Activated CD8-positive, alpha-beta memory T cell treated with anti-CD3 and anti-CD28 coated beads for 1 hour (primary cell): Measurements from ENCODE around the gene MAP2K5.
"Not testable (repeated sequence)": the region's sequence is repeated elsewhere in the genome, so short reads cannot be mapped to it uniquely, and the experiment has no call there.

Experiments
- DNase-seq, 2 donors: peaks; one replicate each; pipeline ENCODE4 v3.0.0-alpha.2; 2020; ENCODE audit warnings: low read depth in 1 of 2; ENCODE audit errors: extremely low read depth in 1 of 2

MAP2K5 gene

DNA sequence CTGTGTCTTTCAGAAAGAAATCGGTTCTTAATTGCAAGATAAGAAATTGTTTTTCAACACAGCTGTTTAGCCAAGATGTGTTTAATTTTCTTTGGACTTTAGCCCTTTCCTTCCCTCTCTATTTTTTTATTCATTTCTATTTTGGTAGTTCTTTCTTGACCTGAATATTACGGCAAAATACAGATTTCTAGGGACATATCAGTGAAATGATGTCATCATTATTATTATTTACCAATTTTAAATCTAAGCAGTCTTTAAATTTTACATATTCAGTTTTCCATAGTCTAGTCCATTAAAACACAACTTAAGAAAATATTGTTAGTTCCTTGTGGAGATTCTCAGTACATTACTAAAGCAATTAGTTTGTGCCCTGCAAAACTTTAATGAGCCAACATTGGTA lies 104.3 kb downstream of the MAP2K5 start:
- no peak for DNase-seq

DNA sequence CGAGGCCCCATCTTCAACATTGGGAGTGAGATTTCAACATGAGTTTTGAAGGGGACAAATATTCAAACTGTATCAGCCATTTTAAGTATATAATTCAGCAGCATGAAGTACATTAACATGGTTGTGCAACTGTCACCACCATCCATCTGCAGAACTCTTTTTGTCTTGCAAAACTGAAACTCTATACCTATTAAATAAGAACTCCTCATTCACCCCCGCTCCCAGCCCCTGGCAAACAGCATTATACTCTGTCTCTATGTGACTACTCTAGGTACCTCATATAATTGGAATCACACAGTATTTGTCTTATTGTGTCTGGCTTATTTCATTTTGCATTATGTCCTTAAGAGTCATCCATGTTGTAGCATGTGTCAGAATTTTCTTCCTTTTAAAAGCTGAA lies 110.1 kb downstream of the MAP2K5 start:
- no peak for DNase-seq

DNA sequence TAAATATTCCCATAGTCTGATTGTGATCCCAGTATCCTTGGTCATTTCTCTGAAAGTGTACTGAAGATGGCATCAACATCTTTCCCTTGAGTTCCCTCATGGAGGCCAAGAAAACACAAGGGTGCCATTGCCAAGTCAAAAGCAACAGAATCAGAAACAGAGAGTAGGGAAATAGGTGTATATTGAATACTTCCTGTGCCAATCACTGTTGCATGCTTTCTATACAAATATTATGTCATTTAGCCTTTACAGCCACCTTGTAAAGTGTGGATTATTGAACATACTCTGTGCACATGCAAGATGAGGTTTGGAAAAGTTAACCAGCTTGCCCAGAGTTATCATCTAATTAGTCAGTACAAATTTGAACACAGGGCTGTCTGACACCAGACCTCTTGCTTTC lies 117.9 kb downstream of the MAP2K5 start:
- no peak for DNase-seq

DNA sequence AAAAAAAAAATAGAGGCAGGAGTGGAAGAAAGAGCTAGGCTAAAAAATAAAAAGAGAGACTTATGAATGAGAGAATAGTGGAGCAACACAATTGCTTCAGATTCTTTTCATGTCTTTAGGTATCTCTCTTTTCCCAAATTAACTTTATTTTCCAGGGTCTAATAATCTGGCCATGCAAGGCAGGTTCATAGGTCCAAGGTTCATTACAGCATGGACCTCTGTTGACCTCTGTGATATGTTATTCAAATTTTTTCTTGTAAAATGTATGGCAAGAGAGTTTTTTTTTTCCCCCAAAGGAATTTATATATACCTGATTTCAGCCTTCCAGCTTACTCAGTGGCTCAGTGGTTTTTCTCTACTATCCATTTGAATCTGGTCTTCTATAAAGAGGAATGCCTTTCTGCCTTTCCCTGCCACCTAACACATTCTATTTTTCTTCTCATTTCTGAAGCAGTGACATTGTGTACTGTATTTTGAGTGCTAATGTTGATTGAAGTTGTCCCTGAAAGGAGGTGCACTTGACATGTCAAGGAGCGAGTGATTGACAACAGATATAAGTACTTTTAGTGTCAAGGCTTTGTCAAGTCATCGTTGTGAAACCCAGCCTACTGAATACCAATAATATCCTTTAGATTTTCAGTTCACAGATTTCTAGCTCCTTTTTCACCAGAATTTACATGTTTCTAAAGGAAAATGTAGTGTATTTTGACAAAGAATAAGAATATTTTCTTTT lies 118.5 kb downstream of the MAP2K5 start:
- no peak for DNase-seq

DNA sequence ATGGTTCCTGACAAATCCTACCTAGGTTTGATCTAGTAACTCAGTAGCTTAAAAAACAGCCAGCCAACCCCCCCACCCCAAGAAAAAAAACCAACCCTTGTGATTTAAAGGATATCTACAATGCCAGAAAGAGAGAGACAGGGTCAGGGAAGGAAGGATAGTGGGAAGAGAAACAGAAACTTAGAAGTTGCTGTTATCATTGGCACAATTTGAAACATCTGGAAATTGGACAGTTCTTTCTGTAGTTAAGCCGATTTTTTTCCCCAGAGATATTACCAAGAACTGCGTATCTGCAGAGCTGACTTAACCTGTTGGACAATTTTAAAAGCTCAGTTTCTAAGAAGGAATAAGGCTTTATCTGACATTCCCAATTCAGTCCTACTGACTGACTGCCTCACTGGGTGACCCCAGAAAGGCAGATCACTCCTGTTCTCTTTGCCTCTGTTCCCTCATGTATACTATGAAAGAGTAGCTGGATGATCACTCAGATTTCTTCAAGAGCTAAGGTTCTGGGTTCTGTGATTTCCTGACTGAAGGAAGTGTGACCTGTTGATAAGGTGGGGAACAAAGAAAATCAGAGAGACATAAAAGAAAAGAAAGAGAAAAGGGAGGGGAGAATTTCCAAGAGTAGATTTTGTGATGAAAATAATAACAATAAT lies 128.3 kb downstream of the MAP2K5 start:
- DNase-seq = no peak

DNA sequence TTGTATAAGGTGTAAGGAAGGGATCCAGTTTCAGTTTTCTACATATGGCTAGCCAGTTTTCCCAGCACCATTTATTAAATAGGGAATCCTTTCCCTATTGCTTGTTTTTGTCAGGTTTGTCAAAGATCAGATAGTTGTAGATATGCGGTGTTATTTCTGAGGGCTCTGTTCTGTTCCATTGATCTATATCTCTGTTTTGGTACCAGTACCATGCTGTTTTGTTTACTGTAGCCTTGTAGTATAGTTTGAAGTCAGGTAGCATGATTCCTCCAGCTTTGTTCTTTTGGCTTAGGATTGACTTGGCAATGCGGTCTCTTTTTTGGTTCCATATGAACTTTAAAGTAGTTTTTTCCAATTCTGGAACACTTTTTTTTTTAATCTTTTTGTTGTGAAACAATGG lies 130.3 kb downstream of the MAP2K5 start:
- DNase-seq = not testable (repeated sequence)

DNA sequence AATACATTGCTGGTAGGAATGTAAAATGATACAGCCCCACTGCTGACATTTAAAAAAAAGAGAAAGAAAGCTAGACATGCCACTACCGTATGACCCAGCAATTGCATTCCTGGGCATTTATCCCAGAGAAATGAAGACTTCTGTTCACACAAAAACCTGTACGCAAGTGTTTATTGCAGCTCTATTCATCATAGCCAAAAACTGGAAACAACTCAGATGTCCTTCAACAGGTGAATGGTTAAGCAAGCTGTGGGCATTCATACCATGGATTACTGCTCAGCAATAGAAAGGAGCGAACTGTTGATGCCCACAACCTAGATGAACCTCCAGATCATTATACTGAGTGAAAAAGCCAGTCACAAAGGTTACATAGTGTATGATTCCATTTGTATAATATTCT lies 132.5 kb downstream of the MAP2K5 start:
- DNase-seq = no peak

DNA sequence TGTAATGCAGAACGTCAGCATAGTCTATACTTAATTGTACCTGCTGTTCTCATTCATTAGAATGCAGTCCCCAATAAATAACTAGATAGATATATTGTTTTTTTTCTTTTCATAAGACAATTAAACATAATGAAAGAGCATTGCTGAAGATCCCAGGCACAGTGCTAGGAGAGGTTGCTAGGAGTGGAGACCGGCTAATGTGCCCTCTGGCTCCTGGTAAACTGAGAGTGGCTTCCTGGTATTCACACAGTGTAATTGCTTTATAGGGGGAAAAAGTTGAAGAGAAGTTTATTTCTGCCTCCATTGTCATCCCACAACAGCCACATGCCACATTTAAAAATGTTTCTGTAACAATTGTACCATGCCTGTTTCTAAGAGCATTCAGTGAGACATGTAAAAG lies 135.6 kb downstream of the MAP2K5 start:
- no peak for DNase-seq

DNA sequence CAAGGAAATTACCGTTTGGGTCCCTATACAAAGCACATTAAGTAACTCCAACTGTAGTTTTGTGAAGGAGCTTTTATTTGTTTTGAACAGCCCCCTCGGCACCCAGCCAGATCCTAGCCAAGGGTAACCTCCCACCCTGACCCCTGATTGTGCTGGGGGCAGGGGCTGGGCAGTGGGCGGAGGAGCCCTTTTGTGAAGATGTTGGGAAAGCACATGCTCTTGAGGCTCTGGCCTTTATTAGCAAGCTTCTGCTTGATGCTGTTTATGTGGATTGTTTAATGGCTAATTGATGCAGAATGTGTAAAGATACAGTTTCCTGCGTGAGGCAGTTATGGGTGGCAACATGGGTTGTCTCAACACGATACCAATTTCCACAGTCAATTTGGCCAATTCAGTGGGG lies 136.5 kb downstream of the MAP2K5 start:
- DNase-seq = no peak

DNA sequence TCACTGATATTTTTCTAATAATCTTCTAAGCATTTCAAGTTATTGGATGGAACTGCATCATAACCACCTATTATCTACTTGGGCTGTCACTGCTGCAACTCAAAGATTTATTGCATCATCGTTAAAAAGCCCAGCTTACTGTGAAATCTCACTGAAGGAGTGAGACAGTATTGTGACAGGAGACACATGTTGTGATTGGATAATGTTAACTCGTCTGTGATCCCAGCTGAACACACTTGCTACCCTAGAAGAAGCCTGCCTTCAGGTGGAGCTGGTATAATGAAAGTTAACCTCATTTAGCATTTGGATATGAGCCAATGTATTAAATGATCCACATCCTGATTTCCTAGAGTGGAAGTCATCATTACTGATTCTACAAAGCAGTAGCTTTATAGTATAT lies 138.1 kb downstream of the MAP2K5 start:
- DNase-seq = no peak

DNA sequence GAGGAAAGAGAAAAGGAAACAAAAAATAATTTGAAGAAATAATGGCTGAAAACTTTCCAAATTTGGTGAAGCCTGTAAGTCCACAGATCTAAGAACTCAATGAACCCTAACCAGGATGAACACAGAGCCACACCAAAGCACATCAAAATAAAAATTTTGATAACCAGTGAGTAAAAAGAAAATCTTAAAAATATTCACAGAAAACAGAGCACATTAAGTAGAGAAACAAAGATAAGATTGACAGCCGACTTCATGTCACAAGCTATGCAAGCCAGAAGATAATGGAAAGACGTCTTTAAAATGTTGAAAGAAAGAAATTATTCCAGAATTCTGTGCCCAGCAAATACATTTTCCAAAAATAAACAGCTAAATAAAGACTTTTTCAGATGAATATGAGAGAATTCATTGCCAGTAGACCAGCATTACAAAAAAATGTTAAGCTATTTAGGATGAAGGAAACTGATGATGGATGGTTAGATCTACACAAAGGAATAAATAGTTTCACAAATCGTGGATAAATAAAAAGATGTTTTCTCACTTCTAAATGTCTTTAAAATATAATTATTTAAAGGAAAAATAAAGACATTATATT lies 142.6 kb downstream of the MAP2K5 start:
- DNase-seq = no peak

DNA sequence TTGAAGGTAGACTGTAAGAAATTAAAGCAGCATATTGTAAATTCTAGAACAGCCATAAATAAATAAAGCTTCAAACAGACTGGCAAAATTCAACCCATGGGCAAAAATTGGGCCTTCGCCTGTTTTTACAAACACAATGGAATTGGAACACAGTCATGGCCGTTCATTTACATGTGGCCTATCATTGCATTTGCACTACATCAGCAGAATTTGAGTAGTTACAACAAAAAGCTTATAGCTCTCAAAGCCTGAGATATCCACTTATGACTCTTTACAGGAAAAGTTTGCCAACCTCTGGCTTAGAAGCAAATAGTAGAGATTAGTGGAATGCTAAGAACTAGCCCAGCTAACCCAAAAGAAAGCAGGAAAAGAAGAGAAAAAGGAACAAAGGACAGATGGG lies 143.2 kb downstream of the MAP2K5 start:
- no peak for DNase-seq

DNA sequence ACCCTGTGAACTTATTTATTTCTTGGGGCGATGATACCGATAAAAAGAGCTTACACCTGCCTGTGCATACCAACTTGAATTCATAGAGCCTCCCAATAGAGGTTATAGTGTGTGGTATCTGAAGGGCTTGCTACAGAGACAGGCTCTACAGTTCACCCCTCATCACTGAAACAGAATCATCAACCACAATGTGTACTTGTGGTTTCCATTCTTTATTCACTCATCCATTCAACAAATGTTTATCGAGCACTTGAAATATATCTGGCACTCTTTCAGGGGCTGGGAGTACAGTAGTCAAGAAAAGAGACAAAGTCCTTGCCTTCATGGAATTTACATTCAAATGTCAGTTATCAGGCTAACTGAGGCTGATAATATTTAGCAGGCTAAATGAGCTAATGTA lies 148.4 kb downstream of the MAP2K5 start:
- no peak for DNase-seq

DNA sequence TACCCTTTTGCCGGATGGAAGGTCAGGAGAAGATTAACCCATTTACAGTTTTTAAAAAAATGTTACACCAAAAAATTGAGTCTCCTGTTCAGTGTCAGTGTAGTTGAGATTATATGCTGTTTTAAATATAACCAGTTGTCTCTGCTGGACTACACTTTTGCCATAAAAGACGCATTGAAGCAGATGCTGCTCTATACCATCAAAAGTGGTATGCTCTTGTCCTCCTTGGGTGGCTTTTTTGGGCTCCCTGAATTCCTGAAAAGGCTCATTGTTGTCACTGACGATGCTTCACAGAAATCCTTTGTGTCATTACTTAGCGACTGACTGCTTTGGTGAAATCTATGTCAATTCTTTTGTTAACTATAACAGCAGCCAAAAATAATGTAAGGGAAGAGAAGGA lies 148.9 kb downstream of the MAP2K5 start:
- no peak for DNase-seq

DNA sequence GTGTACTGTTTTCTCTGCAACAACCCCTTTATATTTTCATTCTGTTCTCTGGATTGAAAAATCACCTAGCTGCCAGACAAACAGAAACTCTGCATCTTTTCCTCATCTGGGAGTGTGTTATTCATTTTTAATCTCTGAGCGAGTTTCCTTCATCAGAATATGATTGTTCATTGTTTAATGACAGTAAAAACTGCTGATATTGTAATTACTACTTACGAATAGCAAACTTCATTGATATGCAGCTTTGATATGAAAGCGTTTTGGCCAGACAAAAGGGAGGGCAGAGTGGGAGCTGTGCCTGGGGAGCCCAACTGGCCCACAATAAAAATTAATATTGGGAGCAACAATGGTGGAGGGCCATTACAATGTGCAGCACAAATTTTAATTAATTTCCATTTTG lies 150.1 kb downstream of the MAP2K5 start:
- no peak for DNase-seq

DNA sequence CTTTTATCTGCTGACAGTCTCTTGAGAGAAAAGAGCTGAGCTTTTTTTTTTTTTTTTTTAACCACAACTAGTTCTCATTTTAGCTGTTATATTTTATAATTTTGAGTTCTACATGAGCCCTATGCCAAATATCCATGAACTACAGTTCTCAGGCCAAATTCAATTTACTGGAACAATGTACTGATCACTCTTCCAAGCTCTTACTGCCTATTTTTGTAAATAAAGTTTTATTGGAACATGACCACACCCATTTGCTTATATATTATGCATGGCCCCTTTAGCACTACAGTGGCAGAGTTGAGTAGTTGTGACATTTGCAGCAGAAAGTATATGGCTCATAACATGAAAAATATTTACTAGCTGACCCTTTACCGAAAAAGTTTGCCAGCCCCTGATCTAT lies 153.6 kb downstream of the MAP2K5 start:
- DNase-seq = no peak

DNA sequence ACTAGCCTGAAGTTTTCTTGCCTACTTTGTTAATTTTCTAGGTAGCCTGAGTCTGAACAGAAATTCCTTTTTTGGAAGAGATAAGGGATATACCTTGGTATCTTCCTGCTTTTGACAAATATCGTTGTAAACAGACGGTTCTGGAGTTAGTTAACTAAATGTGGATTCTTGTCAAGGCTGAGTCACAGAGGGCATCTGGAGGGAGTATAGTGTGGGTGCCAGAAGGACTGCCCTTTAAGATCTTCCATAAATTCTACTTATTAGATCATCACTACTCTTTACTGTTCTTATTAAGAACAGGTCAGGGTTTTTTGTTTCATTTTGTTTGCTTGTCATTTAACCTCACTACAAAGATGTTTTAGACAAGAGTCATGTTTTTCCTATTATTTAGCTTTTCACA lies 157.5 kb downstream of the MAP2K5 start:
- no peak for DNase-seq

DNA sequence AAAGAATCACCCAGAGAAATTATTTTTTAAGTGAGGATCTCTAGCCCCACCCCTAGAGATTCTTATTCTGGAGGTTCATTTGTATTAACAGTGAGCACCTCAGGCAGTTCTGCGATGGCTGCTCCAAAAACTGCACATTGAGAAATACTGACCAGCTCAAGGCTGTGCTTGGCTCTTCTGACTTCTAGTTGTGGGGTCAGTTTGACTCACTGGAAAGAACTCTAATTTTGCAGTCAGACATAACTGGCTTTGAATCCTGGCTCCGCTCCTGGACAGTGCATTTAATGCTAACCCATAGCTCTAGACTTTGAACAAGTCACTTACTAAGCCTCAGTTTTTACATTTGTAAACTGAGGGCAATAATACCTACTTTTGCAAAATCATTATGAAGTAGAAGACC lies 159.2 kb downstream of the MAP2K5 start:
- no peak for DNase-seq

DNA sequence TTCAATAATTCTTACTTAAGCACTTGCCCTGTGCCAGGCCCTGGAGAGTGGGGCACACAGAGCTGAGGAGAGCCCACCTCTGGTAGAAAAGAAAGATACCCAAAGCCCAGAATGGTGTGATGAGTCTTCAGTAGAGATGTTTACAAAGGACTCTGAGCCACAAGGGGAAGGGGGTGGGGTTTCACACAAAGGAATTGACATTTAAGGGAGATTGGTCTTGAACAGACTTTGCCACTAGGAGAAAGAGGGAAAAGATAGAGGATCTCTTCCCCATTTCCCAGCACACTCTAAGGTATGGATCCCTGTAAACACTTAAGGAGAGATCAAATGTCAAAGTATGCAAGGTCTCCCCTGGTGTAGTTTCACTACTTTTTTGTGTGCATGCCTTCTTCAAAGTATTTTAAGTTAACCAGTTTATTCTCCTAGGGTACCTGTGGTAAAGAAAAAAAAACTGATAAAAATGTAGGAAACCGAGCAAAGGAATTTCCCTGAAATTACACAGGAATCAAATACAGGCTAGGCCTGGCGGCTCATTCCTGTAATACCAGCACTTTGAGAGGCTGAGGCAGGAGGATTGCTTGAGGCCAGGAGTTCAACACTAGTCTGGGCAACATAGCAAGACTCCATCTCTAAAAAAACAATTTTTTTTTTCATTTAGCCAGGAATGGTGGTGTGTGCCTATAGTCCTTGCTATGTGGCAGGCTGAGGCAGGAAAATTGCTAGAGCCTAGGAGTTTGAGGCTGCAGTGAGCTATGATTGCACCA lies 165.2 kb downstream of the MAP2K5 start:
- DNase-seq = no peak

DNA sequence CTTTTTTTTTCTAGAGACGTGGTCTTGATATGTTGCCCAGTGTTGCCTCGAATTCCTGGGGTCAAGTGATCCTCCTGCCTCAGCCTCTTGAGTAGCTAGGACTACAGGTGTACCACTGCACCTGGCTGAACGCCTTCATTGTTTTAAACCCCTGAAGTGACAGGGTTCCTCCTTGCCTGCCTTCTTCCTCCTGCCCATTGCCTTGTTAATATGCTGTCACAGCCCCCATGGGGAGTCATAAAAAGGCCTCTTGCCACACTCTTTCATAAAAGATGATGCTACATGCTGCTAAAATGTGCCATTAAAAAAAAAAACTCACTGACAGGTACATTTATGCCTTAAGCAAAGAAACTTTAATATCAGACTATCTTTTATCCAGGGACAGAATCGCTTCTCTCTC lies 166.0 kb downstream of the MAP2K5 start:
- no peak for DNase-seq

DNA sequence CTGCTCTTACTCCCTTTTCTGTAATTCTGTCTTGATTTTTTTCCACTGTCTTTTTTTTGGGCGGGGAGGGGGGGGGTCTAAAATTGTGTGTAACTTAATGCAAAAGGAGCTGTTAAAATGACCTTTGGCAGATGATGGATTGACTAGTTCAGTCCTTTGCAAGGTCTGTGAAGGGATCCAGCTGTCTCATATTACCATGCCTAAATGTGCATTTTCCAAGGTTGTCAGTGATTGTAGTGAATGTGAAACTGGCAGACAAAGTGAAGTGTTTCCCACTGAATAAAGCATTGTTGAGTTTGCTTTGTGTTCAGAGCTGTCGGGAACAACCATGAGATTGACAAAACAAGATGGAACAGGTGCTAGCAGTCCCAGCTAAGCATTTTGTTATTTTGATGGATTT lies 172.7 kb downstream of the MAP2K5 start:
- DNase-seq = no peak

DNA sequence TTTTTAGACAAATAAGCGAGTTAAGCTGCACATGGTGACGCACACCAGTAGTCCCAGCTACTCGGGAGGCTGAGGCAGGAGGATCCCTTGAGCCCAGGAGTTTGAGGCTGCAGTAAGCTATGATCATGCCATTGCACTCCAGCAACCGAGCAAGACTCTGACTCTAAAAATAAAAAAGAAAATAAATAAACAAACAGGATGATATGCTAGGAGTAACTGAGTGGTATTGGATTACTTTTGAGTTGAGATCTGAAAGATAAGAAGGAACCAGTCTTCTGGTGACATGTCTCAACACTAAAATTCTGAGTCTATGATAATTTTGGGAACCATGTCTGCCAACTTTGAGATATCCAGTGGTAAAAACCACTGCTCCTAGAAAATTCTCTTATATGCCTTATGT lies 173.7 kb downstream of the MAP2K5 start:
- DNase-seq = no peak
